ENCODE results near the gene DPEP1. TPM values are rescaled to one million over a fixed set of nuclear protein-coding genes. Genes with fewer than 3 reads are reported as not detected.

DPEP1 gene
- total and polyA plus RNA-seq, 4 donors: 0.14 to 0.83 (median 0.45) TPM

- WGBS: 85% methylated on average over 6 of the region's 6 CpGs
- Histone ChIP-seq H3K36me3 (ENCODE audit: control insufficient read depth in 4 of 4, insufficient read depth in 3 of 4, low read depth in 1 of 4, low read length in 3 of 4) (peaks cover 0 to 3% (median under 1%) of the 10 kb centered on the region in 4 donors), H3K4me3 (ENCODE audit: low read depth in 1 of 3, low read length in 3 of 3) (no peak overlapping the region), H3K9me3 (ENCODE audit: control insufficient read depth in 4 of 4, low read length in 3 of 4) (no peaks in the 10 kb centered on the region), H3K27me3 (ENCODE audit: control insufficient read depth in 4 of 4, insufficient read depth in 4 of 4, low read length in 3 of 4) (no peaks in the 10 kb centered on the region), H3K9ac (ENCODE audit: low read depth in 1 of 2, low read length in 2 of 2) (no peak overlapping the region), H3K4me1 (ENCODE audit: control insufficient read depth in 4 of 4, insufficient read depth in 4 of 4, low read length in 3 of 4) (peaks cover 0 to 6% (median 3%) of the 10 kb centered on the region in 4 donors), H3K27ac (ENCODE audit: low read depth in 1 of 2, low read length in 2 of 2) (no peak overlapping the region)
- DNase-seq (ENCODE audit: low spot score): no peak
- TF ChIP-seq EGR1 (IDR thresholded peaks at IDR 0.05; ENCODE audit: low read depth in 2 of 2) (no peak), HNF4G (IDR thresholded peaks at IDR 0.05) (no peak), TAF1 (conservative IDR thresholded peaks at IDR 0.05) (no peak), ATF3 (IDR thresholded peaks at IDR 0.05) (no peak)
Measured at GRCh38 chr16:89639385-89639784, 25.9 kb downstream of the DPEP1 start.

DNA sequence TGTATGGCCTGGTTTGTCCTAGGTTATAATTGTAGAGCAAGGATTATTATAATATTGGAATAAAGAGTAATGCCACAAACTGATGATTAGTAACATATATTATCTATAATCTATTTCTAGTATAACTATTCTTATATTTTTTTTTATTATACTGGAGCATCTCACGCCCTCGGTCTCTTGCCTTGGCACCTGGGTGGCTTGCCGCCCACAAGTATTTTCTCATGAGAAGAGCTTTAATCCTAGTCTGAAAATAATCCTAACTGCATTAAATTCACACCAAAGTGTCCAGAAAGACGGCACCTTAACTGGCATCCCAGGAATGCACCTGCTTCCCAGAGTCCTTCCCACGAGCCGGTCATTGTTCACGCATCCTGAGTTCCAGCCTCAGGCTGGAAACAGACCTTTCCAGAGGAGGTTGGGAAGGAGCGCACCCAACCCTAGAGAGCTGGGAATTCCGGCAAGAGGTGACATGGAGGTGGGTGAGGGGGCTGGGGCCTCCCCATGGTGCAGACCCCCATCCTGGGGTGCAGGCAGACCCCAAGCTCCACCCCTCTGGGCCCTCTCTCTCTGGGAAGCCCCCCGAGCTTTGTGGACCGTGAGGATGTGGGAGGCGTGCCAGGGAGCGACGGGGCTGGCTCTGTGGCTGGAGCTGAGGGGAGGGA, 28.1 kb downstream of the DPEP1 start:
- TF ChIP-seq MAX (IDR thresholded peaks at IDR 0.05): no peak
- TF ChIP-seq JUND (IDR thresholded peaks at IDR 0.05): no peak
- TF ChIP-seq, protein P1, sequence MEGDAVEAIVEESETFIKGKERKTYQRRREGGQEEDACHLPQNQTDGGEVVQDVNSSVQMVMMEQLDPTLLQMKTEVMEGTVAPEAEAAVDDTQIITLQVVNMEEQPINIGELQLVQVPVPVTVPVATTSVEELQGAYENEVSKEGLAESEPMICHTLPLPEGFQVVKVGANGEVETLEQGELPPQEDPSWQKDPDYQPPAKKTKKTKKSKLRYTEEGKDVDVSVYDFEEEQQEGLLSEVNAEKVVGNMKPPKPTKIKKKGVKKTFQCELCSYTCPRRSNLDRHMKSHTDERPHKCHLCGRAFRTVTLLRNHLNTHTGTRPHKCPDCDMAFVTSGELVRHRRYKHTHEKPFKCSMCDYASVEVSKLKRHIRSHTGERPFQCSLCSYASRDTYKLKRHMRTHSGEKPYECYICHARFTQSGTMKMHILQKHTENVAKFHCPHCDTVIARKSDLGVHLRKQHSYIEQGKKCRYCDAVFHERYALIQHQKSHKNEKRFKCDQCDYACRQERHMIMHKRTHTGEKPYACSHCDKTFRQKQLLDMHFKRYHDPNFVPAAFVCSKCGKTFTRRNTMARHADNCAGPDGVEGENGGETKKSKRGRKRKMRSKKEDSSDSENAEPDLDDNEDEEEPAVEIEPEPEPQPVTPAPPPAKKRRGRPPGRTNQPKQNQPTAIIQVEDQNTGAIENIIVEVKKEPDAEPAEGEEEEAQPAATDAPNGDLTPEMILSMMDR (IDR thresholded peaks at IDR 0.05; ENCODE audit: low read depth, low read length, missing input control): no peak
- no peak for TF ChIP-seq HNF4G (IDR thresholded peaks at IDR 0.05)
- no peak for TF ChIP-seq HNF4A (conservative IDR thresholded peaks at IDR 0.05)
- TF ChIP-seq NR2F2 (IDR thresholded peaks at IDR 0.05): no peak
- TF ChIP-seq FOXA1 (IDR thresholded peaks at IDR 0.05): no peak
- H3K4me3 ChIP-seq (ENCODE audit: low read depth in 1 of 3, low read length in 3 of 3): no peak overlapping the region
- H3K36me3 ChIP-seq (ENCODE audit: control insufficient read depth in 4 of 4, insufficient read depth in 3 of 4, low read depth in 1 of 4, low read length in 3 of 4): peaks cover 4 to 20% (median 15%) of the 10 kb centered on the region in 4 donors
- H3K27ac ChIP-seq (ENCODE audit: low read depth in 1 of 2, low read length in 2 of 2): no peak overlapping the region
- 49% methylated on average over 14 of the region's 14 CpGs for WGBS
- no peak for DNase-seq (ENCODE audit: low spot score)
- no peaks in the 10 kb centered on the region for H3K9me3 ChIP-seq (ENCODE audit: control insufficient read depth in 4 of 4, low read length in 3 of 4)
- peaks cover 0 to 6% (median 3%) of the 10 kb centered on the region in 4 donors for H3K4me1 ChIP-seq (ENCODE audit: control insufficient read depth in 4 of 4, insufficient read depth in 4 of 4, low read length in 3 of 4)
- H3K27me3 ChIP-seq (ENCODE audit: control insufficient read depth in 4 of 4, insufficient read depth in 4 of 4, low read length in 3 of 4): no peaks in the 10 kb centered on the region
- no peak overlapping the region for H3K9ac ChIP-seq (ENCODE audit: low read depth in 1 of 2, low read length in 2 of 2)

- no peak overlapping the region for H3K4me3 ChIP-seq (ENCODE audit: low read depth in 1 of 3, low read length in 3 of 3)
- H3K27me3 ChIP-seq (ENCODE audit: control insufficient read depth in 4 of 4, insufficient read depth in 4 of 4, low read length in 3 of 4): no peaks in the 10 kb centered on the region
- peaks cover 0 to 6% (median 3%) of the 10 kb centered on the region in 4 donors for H3K4me1 ChIP-seq (ENCODE audit: control insufficient read depth in 4 of 4, insufficient read depth in 4 of 4, low read length in 3 of 4)
- no peak overlapping the region for H3K27ac ChIP-seq (ENCODE audit: low read depth in 1 of 2, low read length in 2 of 2)
- WGBS: 78% methylated on average over 13 of the region's 13 CpGs
- no peak for TF ChIP-seq MAX (IDR thresholded peaks at IDR 0.05)
- TF ChIP-seq RXRA (IDR thresholded peaks at IDR 0.05): no peak
- TF ChIP-seq FOXA1 (IDR thresholded peaks at IDR 0.05): no peak
- TF ChIP-seq HNF4G (IDR thresholded peaks at IDR 0.05): no peak
- no peak for TF ChIP-seq NR2F2 (IDR thresholded peaks at IDR 0.05)
- TF ChIP-seq SP1 (IDR thresholded peaks at IDR 0.05): no peak
- no peak for TF ChIP-seq FOXA2 (IDR thresholded peaks at IDR 0.05)
- no peak for TF ChIP-seq REST (IDR thresholded peaks at IDR 0.05)
- TF ChIP-seq ATF3 (IDR thresholded peaks at IDR 0.05): no peak
- no peak for TF ChIP-seq TAF1 (conservative IDR thresholded peaks at IDR 0.05)
- no peak for TF ChIP-seq HNF4A (conservative IDR thresholded peaks at IDR 0.05)
- TF ChIP-seq YY1 (IDR thresholded peaks at IDR 0.05): no peak
- DNase-seq (ENCODE audit: low spot score): no peak
- H3K36me3 ChIP-seq (ENCODE audit: control insufficient read depth in 4 of 4, insufficient read depth in 3 of 4, low read depth in 1 of 4, low read length in 3 of 4): peaks cover 11 to 27% (median 16%) of the 10 kb centered on the region in 4 donors
- H3K9me3 ChIP-seq (ENCODE audit: control insufficient read depth in 4 of 4, low read length in 3 of 4): no peaks in the 10 kb centered on the region
- no peak overlapping the region for H3K9ac ChIP-seq (ENCODE audit: low read depth in 1 of 2, low read length in 2 of 2)
Measured at GRCh38 chr16:89642574-89642973, 29.1 kb downstream of the DPEP1 start.

All from liver (tissue), 9 donors.